NCI-H2196 treated with DMSO at 0.1 percent for 48 hours (cell line): ENCODE results near the gene BABAM2.

Experiments used
- DNase-seq: peaks from one replicate; lab custom pipeline; 2025; ENCODE audit not compliant: unreplicated experiment; lab: John Stamatoyannopoulos, UW

The BABAM2 gene

GRCh38 chr2:28152585-28153280 is 262.2 kb downstream of the BABAM2 start:
- no peak for DNase-seq

DNA sequence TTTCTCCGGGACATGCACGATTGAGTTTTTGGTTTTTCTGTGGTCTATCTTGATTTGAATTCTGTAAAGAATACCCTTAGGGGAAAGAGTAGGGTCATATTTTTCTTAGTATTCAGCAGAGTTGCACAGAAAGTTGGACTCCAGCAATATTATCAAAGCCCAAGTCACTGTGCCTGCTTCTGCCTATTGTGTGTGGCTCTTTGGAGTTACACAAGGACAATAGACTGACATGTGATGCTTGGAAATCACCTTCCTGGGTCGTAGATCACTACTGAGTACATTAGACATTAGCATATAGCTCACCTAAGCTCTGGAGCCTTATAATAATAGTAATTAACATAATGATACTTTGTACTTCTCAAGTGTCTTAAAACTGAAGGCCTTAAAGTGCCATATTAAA is 263.3 kb downstream of the BABAM2 start:
- no peak for DNase-seq

DNA sequence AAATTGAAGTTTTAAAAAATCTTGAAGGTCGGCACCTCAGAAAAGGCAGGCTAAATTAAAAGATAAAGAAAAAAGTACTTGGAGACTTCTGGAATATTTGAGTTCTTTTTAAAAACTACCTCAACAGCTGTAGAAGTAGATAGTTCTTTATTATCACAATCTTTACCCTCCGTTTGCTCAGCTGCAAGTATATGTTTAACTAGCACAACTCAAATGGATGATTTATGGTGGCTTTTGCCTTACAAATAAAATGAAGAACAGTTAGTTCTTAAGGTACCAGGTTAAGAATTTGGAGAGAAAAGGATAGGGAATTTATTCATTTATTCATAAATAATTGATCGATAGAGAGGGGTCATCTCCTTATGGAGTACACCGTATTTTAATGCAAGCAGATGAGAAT is 264.6 kb downstream of the BABAM2 start:
- no peak for DNase-seq

- no peak for DNase-seq
Observed at GRCh38 chr2:28155627-28156026, 265.1 kb downstream of the BABAM2 start.

GRCh38 chr2:28158791-28159190 is 268.3 kb downstream of the BABAM2 start:
- no peak for DNase-seq

- DNase-seq = no peak
Observed at GRCh38 chr2:28160986-28161425, 270.5 kb downstream of the BABAM2 start.

DNA sequence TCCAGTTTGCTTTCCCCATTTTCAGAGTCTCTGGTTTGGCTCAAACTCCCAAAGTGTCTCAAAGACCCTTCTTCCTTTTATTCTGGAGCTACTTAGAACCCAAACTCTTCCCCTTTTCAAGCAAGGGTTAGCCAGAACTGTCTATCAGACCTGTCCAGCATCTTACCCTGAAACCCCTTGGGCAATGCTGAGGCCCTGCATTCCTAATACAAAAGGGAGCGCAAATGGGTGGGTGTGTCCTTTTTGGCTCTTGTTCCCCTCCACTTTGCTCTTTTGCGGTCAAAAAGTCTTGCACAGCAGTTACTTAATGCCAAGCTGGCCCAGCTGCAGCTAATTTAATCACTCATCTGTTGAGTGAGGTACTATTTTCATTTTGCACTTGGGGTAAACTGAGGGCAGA is 270.9 kb downstream of the BABAM2 start:
- no peak for DNase-seq

DNA sequence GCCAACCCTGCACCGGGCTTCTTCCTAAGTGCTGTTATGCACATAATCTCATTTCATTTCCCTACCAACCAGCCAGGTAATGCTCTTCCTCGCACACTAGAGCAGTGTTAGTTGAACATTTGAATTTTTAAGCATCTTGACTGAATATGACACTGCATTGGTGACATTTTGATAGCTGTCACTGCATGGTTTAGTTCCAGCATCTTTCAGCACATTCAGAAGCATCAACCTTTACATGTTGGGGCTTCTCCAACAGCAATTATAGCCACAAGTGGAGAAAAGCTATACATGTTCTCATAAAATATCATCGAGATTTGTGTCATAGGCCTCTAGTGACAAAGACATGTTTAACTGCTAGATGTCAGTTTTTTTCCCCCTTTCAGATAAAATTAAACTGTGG is 272.0 kb downstream of the BABAM2 start:
- no peak for DNase-seq

GRCh38 chr2:28163028-28163427 is 272.5 kb downstream of the BABAM2 start:
- no peak for DNase-seq

DNA sequence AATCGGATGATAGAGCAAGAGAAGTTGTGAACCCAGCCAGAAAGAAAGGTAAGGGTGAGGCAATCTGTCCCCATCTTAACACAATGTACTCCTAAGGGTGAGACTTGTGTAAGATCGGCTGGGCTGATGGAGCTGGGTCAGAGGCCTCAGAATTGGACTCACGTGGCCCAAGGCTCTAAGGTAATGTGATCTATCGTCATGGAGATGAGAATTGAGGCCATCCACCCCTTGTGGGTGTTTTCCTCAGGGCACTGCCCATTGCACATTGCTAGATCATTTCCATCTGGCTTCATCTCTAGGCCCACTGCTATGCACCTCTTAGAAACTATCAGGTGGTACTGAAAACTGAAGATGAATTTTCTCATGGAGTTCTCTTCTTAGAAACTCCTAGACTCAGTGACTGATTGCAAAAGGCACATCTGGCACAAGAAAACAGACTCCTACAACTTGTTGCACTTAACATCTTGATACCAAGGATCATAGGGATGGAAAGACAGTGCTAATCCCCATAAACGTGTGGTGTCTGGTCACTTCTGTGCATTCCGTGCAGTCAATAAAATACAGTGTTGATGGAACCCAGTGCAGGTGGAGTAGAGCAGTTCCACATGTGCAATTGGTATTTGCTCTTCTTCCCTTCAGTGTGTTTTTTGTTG is 273.2 kb downstream of the BABAM2 start:
- DNase-seq = no peak

GRCh38 chr2:28164280-28164801 is 273.8 kb downstream of the BABAM2 start:
- no peak for DNase-seq

DNA sequence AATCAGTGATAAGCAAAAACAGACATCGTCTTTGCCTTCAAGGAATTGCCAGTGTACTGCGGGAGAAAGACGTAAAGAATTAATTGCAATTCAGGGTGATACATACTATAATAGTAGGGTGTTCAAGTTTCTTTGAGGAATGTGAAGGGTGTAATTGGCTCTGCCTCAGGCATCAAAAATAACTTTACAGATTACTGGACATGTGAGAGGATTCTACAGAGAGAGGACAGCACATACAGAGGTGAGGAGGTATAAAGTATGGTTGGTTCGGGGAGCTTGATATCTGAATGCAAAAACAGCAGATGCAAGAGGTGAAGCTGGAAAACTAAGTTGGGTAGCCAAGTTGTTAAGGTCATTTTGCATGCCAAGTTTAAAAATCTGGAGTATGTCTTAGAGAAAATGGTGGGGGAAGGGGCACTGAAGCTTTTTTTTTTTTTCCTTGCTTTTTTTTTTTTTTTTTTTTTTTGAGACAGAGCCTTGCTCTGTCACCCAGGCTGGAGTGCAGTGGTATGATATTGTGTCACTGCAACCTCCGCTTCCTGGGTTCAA is 274.6 kb downstream of the BABAM2 start:
- no peak for DNase-seq

DNA sequence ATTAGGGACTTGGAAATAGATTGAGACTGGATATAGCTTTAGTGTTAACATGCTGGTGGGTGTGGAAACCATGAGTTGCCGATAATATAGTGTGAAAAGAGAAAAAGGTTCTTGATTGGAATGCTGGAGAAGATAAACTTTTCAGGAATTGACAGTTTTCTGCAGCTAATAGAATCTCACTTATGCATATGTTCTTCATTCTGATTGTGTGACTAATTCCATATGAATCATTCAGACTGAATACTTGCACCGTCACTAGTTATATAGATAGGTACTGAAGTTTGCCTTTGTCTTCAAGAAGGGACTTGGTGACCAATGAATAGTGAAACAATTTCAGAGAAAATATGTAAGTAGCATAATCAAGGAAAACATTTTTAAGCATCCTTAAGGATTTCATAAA is 276.4 kb downstream of the BABAM2 start:
- no peak for DNase-seq

GRCh38 chr2:28168376-28168775 is 277.8 kb downstream of the BABAM2 start:
- DNase-seq = no peak

DNA sequence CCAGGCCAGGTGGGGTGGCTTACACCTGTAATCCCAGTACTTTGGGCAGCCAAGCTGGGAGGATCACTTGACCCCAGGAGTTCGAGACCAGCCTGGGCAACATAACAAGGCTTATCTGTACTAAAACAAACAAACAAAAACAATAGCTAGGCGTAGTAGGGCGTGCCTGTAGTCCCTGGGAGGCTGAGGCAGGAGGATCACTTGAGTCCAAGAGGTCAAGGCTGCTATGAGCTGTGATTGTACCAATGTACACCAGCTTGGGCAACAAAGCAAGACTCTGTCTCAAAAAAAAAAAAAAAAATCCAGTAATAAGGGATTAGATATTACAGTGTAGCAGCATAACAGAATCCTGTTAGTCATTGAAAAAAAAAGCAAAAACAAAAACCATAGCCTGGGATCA is 279.0 kb downstream of the BABAM2 start:
- no peak for DNase-seq

DNA sequence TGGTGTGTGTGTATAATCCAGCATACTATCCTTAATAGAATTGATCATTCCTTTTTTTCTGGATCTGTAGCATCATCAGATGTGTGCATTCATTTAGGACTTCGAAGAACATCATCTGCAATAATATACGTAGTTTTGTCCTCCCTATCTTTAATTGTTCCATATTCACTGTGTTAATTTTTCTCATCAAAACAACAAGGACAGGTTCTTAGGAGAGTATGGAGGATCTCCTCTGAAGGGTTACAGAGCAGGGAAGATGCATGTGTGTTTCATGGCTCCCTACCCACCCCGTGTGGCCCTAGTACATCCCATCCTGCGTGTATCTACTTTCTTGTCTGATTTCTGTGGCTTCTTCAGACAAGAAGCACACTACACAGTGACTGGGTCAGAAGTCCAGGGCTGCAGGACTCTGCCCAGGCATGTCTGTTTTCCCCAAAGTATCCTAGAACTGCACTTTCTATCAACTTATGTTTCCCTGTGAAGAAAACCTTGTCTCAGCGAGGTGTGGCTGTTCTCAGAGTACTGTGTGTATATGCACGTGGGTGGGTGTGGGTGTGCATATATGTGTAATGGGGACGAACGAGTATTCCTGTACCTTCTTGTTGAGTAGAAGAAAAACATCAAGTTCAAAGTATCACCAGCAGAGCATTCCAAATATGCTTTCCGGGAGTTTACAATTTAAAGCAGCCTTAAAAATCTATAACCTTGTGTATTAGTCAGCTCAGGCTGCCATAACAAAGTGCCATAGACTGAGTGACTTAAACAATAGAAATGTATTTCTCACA is 281.8 kb downstream of the BABAM2 start:
- no peak for DNase-seq

- DNase-seq = no peak
Observed at GRCh38 chr2:28173377-28173776, 282.8 kb downstream of the BABAM2 start.

DNA sequence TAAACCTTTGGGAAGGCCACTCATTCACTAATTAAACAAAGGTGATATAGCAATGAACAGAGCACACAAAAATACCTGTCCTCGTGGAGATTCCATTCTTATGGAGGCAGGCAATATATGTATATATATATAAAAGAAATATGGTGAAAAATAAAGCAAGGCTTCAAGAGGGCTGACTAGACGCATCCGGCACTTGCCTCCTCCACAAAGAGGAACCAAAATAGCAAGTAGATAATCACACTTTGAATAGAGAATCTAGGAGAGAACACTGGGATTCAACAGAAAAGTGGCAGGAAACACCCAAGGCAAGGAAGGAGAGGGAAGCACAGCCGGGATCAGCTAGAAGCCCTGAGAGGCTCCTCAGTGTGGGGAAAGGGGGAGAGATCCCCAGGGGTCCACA is 283.7 kb downstream of the BABAM2 start:
- DNase-seq = no peak

- DNase-seq = no peak
Observed at GRCh38 chr2:28175028-28175427, 284.5 kb downstream of the BABAM2 start.

- no peak for DNase-seq
Observed at GRCh38 chr2:28178946-28179345, 288.4 kb downstream of the BABAM2 start.

DNA sequence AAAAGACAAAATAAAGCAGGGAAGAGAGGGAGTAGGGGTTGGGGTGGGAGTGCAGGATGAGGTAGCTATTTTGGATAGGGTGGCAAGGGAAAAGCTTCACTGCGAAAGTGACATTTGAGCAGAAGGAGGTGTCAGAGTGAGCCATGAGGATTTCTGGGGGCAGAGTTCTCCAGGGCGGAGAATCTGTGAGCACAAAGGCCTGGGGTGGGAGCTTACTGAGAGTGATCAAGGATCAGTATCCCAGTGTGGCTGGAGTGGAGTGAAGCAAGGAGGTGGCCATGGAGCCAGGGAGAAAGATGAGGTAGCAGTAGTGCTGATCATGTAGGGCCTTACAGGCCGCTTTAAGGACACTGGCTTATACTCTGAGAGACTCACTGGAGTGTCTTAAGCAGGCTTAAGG is 291.3 kb downstream of the BABAM2 start:
- DNase-seq = no peak

DNA sequence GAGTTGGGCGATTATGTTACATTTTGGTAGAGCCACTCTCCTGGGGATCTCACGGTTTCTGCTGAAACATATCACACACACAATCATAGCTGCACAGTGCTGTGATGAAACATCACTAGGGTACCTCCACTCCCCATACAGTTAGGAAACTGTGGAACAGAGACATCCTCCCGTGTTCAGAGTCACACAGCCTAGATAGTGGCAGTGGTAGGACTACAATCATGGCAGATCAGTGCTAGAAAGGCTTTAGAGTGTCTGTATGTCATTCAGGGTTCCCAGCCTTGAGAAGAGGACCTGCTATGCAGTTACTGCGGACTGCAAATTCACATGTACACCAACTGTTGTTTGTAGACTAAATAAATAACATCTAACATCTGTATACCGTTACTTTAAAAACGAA is 291.8 kb downstream of the BABAM2 start:
- DNase-seq = no peak
